ENCODE data around the gene PLEKHA8. TPM values are rescaled to one million over a fixed set of nuclear protein-coding genes. Genes with fewer than 3 reads are reported as not detected.
A peak's percentile ranks its signal among the peaks of the same experiment; 100 is the strongest.

PLEKHA8 gene
- total and polyA plus RNA-seq, 2 of the 8 experiments (the other 6 are each of a cell fraction or from before 2014, with no cell fraction given), result 10.7 to 44.0 TPM

GRCh38 chr7:29987811-29988317 lies 40.3 kb upstream of the PLEKHA8 start:
- Histone ChIP-seq H3K4ac (replicated peaks; ENCODE audit: insufficient read length, low read depth, low read length) (no peak overlapping the region), H3K4me1 (replicated peaks in 1 of 4; ENCODE audit: control insufficient read depth in 3 of 4, insufficient read depth in 4 of 4, low read length in 3 of 4) (peaks cover 0 to 10% (median 6%) of the 10 kb centered on the region in 4 experiments; a peak in 5 of 7 replicates), H3K14ac (ENCODE audit: insufficient read length) (no peak overlapping the region), H3K79me1 (ENCODE audit: low read depth, low read length) (peaks cover 4% of the 10 kb centered on the region), H2BK5ac (ENCODE audit: low read depth, low read length) (no peak overlapping the region), H3K4me3 (ENCODE audit: extremely low read depth in 1 of 4, insufficient read depth in 2 of 4, low read depth in 3 of 4, low read length in 4 of 4) (peak overlapping the region; percentile 84 to 90 (median 88); a peak in 6 of 8 replicates), H3K56ac (replicated peaks; ENCODE audit: insufficient read length, low read depth, low read length) (no peak overlapping the region), H3K4me2 (ENCODE audit: insufficient read depth in 1 of 2, low read depth in 2 of 2, low read length in 2 of 2) (peak overlapping the region; percentile 86 to 91), H3K18ac (ENCODE audit: extremely low read depth, low read length) (no peak overlapping the region), H2BK120ac (replicated peaks; ENCODE audit: low read depth, low read length) (no peak overlapping the region), H3K27ac (ENCODE audit: low read depth, low read length) (no peak overlapping the region), H3K23me2 (ENCODE audit: low read depth, low read length) (peaks cover 4% of the 10 kb centered on the region), H2BK12ac (ENCODE audit: low read depth, low read length) (no peak overlapping the region), H3K36me3 (ENCODE audit: control insufficient read depth in 2 of 4, insufficient read depth in 4 of 4, low read length in 3 of 4) (no peaks in the 10 kb centered on the region; a peak in 1 of 8 replicates), H2BK15ac (ENCODE audit: low read length) (no peak overlapping the region), H2BK20ac (ENCODE audit: low read length) (no peak overlapping the region), H4K20me1 (replicated peaks in 1 of 2; ENCODE audit: control insufficient read depth in 1 of 2, insufficient read depth in 2 of 2, low read length in 2 of 2) (peaks cover 2 to 4% of the 10 kb centered on the region in 2 experiments), H3K9me3 (ENCODE audit: insufficient read depth in 2 of 2, low read depth in 1 of 2, low read length in 1 of 2) (peaks cover 0 to 2% of the 10 kb centered on the region in 2 experiments; a peak in 1 of 4 replicates), H3K27me3 (replicated peaks in 1 of 4; ENCODE audit: control insufficient read depth in 3 of 4, extremely low read depth in 1 of 4, insufficient read depth in 3 of 4, low read length in 3 of 4) (peaks cover 0 to 2% (median 0%) of the 10 kb centered on the region in 4 experiments; a peak in 1 of 7 replicates), H4K91ac (replicated peaks; ENCODE audit: insufficient read length, low read length) (no peak overlapping the region), H2AK5ac (ENCODE audit: low read depth, low read length) (no peak overlapping the region), H4K5ac (ENCODE audit: insufficient read length, low read depth, low read length) (no peak overlapping the region), H2AFZ (ENCODE audit: low read length) (no peak overlapping the region), H3K79me2 (ENCODE audit: control insufficient read depth in 1 of 2, insufficient read depth in 2 of 2, low read length in 2 of 2) (peaks cover 0 to 40% of the 10 kb centered on the region in 2 experiments; a peak in 3 of 4 replicates), H4K8ac (ENCODE audit: extremely low read depth, insufficient read depth, low read length) (no peak overlapping the region), H3K23ac (ENCODE audit: insufficient read length) (no peak overlapping the region), H3K9ac (replicated peaks in 1 of 4; ENCODE audit: extremely low read depth in 1 of 4, low read depth in 3 of 4, low read length in 3 of 4) (0 out of 7 replicates have a peak overlapping the region, but pooled peaks of 1 of the 4 experiments have one; percentile 81)
- POLR2A ChIA-PET (ENCODE audit: partially characterized antibody), result interaction anchor here (0.7 to 1.5 kb wide), 8 partner anchors 8 to 65 kb away, joined by 3 to 7 read pairs (median 4); partner anchors contain the start of genes FKBP14 and PLEKHA8
- CTCF ChIA-PET (ENCODE audit: partially characterized antibody), result interaction anchor here (0.8 to 2.9 kb wide), 6 partner anchors 10 to 576 kb away, joined by 3 to 21 read pairs (median 4); no protein-coding TSS in a partner anchor
- TF ChIP-seq JUND (IDR thresholded peaks at IDR 0.05; ENCODE audit: low read length) (peak; percentile 78; the same call in 1 of the 2 replicates), JUN (IDR thresholded peaks at IDR 0.05; ENCODE audit: low read depth, low read length) (peak; percentile 45; the same call in 1 of the 2 replicates), ATF2 (IDR thresholded peaks at IDR 0.05; ENCODE audit: low read length) (no peak), YY1 (IDR thresholded peaks at IDR 0.05; ENCODE audit: low read depth, low read length) (0 out of 2 replicates have a peak, but pooled peaks have one; percentile 62)
- 54% methylated on average over 8 of the region's 8 CpGs; no CpG with 5 or more reads in 1 of the 2 experiments for WGBS, 2 experiments (ENCODE audit: extremely low coverage in 1 of 2, insufficient coverage in 1 of 2, insufficient read length in 1 of 2, insufficient replicate concordance in 2 of 2, low coverage in 1 of 2, low lambda C conversion rate in 2 of 2, missing lambda C conversion rate in 1 of 2)
- DNase-seq (ENCODE audit: low read depth in 1 of 2, low spot score in 2 of 2) (no peak), FAIRE-seq (no peak)
